Cortex of kidney (tissue), 1 donor: ENCODE data around the gene MCCC2.
"Not testable (repeated sequence)": the region's sequence is repeated elsewhere in the genome, so short reads cannot be mapped to it uniquely, and the experiment has no call there.

Source experiments
- DNase-seq: peaks from one replicate; lab custom pipeline; 2025; lab: John Stamatoyannopoulos, UW

The MCCC2 gene

DNA sequence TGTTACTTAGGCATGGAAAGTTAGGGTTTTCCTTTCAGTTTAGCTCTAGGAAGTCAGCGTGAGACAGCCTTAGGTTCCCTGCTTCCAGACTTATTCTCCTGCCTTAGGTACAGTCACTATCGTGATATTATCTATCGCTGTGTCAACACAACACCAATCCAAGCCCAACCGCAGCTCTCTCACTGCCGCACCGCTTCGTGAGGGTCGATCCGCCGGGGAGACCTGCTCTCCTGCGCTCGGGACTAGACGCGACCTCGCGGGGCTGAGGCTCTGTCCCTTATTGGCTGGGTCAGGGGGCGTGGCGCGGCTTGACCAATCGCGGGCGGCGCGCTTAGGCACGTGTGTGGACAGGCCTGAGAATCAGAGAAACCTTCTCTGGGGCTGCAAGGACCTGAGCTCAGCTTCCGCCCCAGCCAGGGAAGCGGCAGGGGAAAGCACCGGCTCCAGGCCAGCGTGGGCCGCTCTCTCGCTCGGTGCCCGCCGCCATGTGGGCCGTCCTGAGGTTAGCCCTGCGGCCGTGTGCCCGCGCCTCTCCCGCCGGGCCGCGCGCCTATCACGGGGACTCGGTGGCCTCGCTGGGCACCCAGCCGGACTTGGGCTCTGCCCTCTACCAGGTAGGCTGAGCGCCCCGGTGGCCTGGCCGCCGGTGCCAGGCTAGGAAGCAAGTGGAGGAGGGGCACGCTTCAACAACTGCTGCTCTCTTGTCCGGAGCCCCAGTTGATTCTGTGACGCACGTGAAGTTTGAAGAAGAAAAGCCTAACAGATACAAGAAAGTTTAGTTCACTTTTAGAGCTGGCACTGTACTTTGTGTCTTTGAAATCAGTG lies at the start of gene MCCC2:
TSS of gene MCCC2 (plus strand) at position 400 of the 825 bp plus-strand sequence. CDS start at position 486, 86 bp downstream.
- peak; percentile 65 for DNase-seq

GRCh38 chr5:71537687-71538086 lies 49.5 kb upstream of the MCCC2 start:
- DNase-seq, result no peak

GRCh38 chr5:71550885-71551284 lies 36.3 kb upstream of the MCCC2 start:
- not testable (repeated sequence) for DNase-seq

- not testable (repeated sequence) for DNase-seq
Observed at GRCh38 chr5:71551582-71551981, 35.6 kb upstream of the MCCC2 start.

DNA sequence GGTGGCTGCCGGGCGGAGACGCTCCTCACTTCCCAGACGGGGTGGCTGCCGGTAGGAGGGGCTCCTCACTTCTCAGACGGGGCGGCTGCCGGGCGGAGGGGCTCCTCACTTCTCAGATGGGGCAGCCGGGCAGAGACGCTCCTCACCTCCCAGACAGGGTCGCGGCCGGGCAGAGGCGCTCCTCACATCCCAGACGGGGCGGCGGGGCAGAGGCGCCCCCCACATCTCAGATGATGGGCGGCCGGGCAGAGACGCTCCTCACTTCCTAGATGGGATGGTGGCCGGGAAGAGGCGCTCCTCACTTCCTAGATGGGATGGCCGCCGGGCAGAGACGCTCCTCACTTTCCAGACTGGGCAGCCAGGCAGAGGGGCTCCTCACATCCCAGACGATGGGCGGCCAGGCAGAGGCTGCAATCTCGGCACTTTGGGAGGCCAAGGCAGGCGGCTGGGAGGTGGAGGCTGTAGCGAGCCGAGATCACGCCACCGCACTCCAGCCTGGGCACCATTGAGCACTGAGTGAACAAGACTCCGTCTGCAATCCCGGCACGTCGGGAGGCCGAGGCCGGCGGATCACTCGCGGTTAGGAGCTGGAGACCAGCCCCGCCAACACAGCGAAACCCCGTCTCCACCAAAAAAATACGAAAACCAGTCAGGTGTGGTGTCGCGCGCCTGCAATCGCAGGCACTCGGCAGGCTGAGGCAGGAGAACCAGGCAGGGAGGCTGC lies 35.0 kb upstream of the MCCC2 start:
- not testable (repeated sequence) for DNase-seq

- DNase-seq, result no peak
Observed at GRCh38 chr5:71563161-71563560, 24.0 kb upstream of the MCCC2 start.

DNA sequence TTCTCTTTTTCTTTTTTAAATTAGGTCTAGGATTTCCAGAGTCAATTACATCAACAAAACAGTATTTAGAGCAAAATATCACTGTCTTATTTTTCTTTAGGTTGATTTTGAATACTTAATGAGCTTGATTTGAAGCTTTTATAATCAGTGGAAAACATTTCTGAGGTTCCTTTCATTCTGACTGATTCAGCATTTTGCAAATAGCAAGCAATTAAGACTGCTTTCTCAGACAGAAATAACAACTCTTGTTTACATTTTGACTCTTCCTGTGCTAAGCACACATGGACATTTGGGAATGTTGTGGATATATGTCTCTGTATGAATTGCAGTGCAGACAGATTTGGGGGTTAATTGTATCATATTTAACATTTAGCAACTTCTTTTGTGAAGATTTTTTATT lies 22.2 kb upstream of the MCCC2 start:
- no peak for DNase-seq

DNA sequence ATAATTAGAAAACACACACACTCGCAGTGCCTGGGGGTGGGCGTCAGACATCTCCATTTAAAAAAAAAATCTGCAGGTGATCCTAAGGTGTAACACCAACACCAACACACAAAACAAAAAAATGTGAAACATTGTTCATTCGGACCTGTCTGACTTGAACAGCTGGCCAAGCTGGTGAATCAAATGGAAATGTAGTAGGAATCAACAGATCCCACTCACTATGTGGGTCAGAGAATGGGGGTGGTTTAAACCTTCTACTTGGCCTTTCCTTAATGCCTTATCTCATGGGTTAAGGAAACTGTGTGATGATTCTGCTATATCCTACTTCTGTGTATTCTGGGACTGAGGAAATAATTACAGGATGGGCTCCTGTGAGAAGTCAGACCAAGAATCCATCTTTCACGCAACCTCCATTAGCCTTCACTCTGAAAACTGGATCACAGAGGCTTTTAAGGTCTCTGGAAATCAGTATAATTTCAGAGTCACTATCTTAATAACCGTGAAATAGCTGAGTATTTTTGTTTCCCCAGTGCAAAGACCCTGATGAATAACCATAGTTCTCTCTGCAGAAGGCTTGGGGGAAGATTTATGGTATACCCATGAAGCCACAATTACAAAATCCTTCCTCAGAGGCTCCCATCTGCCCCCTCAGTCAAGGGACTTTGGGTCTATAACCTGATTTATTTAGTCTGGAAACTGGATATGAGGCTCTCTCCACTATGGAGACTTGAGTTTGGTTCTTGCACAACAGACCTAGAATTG lies 17.2 kb upstream of the MCCC2 start:
- DNase-seq, result no peak

- not testable (repeated sequence) for DNase-seq
Observed at GRCh38 chr5:71571811-71572210, 15.3 kb upstream of the MCCC2 start.

- no peak for DNase-seq
Observed at GRCh38 chr5:71573591-71573990, 13.5 kb upstream of the MCCC2 start.

DNA sequence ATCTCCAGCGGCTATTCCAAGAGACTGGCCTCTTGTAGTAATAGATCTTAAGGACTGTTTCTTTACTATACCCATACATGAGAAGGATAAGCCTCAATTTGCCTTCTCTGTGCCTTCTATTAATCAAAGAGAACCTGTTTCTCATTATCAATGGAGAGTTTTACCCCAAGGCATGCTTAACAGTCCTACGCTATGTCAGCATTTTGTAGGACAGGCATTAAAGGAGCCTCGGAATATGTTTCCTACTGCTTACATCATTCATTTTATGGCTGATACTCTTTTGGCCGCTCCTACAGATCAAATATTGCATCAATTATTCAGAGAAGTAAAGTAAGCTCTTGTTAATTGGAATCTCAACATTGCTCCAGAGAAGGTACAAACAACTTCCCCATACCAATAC lies 11.6 kb upstream of the MCCC2 start:
- not testable (repeated sequence) for DNase-seq

GRCh38 chr5:71576241-71576640 lies 10.9 kb upstream of the MCCC2 start:
- no peak for DNase-seq

- not testable (repeated sequence) for DNase-seq
Observed at GRCh38 chr5:71577839-71578238, 9.3 kb upstream of the MCCC2 start.

DNA sequence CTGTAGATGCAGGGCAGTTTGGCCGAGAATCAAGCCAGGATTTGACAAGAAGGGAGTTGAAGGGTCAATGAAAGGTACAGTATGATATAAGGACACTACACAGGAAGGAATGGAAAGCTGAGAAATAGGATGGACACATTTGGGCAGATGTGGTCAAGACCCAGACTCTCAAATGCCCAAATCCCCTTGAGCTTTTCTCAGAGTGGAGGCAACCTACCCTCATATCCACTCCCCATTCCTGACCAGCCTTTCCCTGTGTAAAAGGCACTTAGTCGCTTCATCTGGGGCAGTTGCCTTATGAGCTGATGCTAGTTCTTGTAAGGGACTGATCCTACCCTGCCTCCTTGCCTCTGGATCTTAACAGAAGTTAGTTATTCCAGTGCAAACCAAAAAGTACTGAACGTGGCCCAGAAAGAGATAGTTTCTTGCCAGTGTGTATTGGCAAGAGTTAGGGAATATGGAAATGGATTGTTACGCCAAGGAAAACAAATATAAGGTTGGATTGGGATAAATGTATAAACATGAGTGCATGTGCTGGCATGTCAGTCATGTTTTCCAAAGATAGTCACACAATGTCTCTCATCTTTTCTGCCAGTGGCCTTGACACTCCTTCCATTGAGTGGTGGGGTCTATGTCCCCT lies 4.1 kb upstream of the MCCC2 start:
- no peak for DNase-seq

DNA sequence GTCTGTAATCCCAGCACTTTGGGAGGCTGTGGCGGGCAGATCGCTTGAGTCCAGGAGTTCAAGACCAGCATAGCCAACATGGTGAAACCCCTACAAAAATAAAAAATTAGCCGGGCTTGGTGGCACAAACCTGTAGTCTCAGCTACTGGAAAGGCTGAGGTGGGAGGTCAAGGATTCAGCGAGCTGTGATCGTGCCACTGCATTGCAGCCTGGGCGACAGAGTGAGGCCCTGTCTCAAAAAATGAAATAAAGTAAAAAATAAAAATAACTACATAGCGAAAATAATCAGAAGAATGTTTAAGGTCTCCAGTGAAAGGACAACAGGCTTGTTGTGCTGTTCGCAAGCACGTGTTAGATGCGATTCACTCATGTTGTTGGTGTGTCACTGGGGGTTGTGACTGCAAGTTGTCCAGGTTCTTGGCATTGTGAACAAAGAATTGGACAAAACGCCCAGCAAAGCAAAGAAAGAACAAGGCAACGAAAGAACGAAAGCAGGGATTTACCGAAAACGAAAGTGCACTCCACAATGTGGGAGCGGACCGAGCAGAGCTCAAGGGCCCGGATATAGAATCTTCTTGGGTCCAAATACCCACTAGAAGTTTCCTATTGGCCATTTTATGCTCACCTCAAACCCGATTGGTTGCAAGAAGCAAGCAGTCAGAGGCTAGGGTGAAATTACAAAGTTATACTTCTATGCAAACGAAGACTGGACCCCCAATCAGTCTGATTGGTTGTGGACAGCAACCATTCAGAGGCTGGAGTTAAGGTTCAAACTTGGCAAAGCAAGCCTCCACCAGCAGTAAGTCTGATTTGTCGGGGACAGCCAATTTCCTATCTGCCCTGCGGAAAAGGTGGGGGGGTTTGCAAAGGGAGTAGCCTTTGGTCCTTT lies 844 bp upstream of the MCCC2 start:
- DNase-seq, result no peak

DNA sequence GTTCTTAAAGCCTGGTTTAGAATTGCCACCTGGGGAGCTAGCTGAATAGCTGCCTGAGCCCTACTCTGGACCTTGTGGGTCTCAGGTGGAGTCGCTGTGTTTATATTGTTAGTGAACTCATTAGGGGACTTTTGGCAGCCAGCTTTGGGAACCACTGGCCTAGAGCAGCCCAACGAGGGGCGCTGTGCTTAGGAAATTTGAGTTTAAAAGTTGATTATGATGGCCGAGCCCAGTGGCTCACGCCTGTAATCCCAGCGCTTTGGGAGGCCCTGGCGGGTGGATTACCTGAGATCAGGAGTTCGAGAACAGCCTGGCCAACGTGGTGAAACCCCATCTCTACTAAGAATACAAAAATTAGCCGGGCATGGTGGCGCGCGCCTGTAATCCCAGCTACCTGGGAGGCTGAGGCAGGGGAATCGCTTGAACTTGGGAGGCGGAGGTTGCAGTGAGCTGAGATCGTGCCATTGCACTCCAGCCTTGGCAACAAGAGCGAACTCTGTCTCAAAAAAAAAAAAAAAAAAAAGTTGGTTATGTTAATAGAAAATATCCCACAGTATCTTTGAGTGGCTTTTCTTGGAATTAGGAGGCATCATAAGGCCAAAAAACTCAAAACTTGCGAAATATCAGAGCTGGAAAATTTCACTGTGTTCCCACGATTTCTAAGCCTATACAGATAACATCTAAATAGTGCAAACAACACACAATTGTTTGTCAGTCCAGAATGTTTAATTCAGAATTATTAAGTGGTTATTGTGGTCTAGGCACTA lies 809 bp downstream of the MCCC2 start:
- DNase-seq, result no peak

DNA sequence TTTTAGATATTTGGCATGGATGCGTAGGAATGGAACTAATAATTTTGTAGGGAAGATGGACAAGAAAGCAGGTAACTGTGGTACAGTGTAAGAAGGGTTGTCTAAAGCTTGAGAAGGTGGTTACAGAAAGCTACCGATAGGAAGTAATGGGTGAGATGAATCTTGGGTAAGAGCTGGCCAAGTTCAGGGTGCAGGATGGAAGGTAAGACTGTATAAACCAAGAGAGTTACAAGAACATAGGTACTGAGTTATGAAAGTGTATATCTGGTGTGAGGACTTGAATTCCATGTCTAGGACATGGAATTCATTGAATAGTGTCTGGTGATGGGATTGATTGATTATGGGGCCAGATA lies 1.4 kb downstream of the MCCC2 start:
- no peak for DNase-seq

DNA sequence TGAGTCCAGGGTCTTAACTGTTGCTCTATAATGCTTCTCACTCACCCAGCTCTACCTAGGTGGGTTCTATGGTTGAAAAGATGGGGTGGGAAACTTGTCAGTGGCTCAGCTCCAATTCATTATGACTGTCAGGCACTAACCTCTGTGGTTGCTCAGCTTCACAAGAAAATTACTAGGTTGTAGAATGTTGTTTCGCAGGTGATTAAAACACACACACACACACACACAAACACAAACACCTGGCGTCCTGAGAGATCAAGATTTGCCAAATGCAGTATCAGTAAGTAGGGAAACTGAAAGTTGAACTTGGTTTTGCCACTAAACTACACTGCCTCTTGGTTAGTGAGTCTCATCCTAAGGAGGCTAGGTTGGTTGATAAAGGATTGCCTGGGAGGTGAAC lies 2.8 kb downstream of the MCCC2 start:
- DNase-seq, result no peak

DNA sequence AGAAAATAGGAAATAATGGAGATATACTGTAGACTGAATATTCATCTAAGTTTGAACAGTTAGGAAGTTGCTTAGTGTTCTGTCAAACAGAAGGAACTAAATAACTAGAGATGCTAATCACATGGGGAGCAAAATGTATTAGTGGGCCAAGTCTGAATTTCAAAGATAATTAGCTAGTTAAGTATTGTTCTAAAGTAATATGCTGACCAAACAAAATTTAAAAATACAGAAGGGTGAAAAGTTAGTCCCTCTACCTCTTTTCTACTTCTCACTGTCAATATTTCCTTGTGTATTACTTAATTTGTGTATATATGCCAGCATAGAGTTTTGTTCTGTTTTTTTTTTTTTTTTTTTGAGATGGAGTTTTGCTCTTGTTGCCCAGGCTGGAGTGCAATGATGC lies 4.0 kb downstream of the MCCC2 start:
- no peak for DNase-seq

DNA sequence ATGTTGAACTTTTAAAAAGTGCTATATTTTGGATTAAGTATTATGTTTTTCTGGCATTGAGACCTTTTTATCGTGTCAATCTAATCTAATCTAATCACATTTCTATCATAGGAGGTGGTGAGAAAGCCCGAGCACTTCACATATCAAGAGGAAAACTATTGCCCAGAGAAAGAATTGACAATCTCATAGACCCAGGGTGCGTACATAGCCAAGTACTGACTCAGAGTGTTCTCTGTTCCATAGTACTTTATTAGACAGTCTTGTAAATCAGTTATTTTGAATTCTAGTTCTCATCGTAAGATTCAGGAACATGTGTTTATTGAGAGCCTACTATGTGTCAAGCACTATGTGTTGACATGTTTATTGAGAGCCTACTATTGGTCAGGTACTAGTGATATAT lies 9.0 kb downstream of the MCCC2 start:
- no peak for DNase-seq
